Measurements from ENCODE around the gene UNC13C. TPM values are rescaled to one million over a fixed set of nuclear protein-coding genes. Genes with fewer than 3 reads are reported as not detected.
A peak's percentile ranks its signal among the peaks of the same experiment; 100 is the strongest.

The UNC13C gene
- total and polyA plus RNA-seq, 10 of the 15 experiments (the other 5 are each of a cell fraction or from before 2014, with no cell fraction given): 9.9 to 81.3 (median 25.0) TPM

DNA sequence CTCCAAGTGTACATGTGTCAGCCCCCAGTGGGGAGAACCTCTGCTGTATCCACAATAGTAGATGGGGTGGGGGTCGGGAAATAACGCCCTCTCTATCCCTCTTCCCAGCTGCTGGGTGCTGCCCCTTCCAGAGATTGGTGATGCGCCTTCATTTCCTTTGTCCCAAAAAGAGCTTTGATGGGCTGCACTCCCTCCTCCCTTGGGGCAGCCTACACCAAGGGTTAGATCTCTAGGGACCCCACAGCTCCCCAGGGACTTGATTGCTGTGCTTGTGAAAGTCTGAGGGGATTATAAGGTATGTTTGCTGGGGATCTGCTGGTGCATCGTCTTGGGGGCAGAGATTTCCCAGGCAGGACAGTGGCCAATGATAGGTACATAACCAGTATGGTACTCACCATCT lies 105.3 kb downstream of the UNC13C start (continued):
- TF ChIP-seq RB1 (IDR thresholded peaks at IDR 0.05; ENCODE audit: borderline replicate concordance) (peak; percentile 86; the same call in 1 of the 2 replicates), CHD1 (IDR thresholded peaks at IDR 0.05; ENCODE audit: low read depth, low read length) (no peak), IKZF2 (IDR thresholded peaks at IDR 0.05) (peak in 1 of 2 experiments; percentile 11; a peak in 1 of 4 replicates), CBX3 (IDR thresholded peaks at IDR 0.05; ENCODE audit: borderline replicate concordance, low read depth) (no peak), FOS (IDR thresholded peaks at IDR 0.05; ENCODE audit: borderline replicate concordance, extremely low read depth, insufficient read length) (no peak), MEF2B (IDR thresholded peaks at IDR 0.05; ENCODE audit: partially characterized antibody, poor library complexity, severe bottlenecking) (peak; percentile 99), FOXM1 (IDR thresholded peaks at IDR 0.05; ENCODE audit: low read depth, low read length) (no peak), BMI1 (IDR thresholded peaks at IDR 0.05; ENCODE audit: borderline replicate concordance) (no peak), NR2F1 (conservative IDR thresholded peaks at IDR 0.05) (peak; percentile 87), CHD4 (IDR thresholded peaks at IDR 0.05) (no peak), RAD51 (IDR thresholded peaks at IDR 0.05) (no peak), PAX5 (IDR thresholded peaks at IDR 0.05; ENCODE audit: borderline replicate concordance, low read depth, low read length) (no peak), RBBP5 (conservative IDR thresholded peaks at IDR 0.05) (no peak), GATAD2B (conservative IDR thresholded peaks at IDR 0.05; ENCODE audit: low read depth) (peak; percentile 87), PML (IDR thresholded peaks at IDR 0.05; ENCODE audit: low read length) (no peak), TCF12 (IDR thresholded peaks at IDR 0.05; ENCODE audit: low read depth, low read length) (no peak), NFYB (IDR thresholded peaks at IDR 0.05; ENCODE audit: insufficient read depth, low read depth, low read length) (no peak)
- TF ChIP-seq, protein P1, sequence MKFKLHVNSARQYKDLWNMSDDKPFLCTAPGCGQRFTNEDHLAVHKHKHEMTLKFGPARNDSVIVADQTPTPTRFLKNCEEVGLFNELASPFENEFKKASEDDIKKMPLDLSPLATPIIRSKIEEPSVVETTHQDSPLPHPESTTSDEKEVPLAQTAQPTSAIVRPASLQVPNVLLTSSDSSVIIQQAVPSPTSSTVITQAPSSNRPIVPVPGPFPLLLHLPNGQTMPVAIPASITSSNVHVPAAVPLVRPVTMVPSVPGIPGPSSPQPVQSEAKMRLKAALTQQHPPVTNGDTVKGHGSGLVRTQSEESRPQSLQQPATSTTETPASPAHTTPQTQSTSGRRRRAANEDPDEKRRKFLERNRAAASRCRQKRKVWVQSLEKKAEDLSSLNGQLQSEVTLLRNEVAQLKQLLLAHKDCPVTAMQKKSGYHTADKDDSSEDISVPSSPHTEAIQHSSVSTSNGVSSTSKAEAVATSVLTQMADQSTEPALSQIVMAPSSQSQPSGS (IDR thresholded peaks at IDR 0.05; ENCODE audit: low read length): no peak
- TF ChIP-seq, protein P2, sequence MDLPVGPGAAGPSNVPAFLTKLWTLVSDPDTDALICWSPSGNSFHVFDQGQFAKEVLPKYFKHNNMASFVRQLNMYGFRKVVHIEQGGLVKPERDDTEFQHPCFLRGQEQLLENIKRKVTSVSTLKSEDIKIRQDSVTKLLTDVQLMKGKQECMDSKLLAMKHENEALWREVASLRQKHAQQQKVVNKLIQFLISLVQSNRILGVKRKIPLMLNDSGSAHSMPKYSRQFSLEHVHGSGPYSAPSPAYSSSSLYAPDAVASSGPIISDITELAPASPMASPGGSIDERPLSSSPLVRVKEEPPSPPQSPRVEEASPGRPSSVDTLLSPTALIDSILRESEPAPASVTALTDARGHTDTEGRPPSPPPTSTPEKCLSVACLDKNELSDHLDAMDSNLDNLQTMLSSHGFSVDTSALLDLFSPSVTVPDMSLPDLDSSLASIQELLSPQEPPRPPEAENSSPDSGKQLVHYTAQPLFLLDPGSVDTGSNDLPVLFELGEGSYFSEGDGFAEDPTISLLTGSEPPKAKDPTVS (IDR thresholded peaks at IDR 0.05; ENCODE audit: low read depth, low read length): no peak
- TF ChIP-seq, protein P3, sequence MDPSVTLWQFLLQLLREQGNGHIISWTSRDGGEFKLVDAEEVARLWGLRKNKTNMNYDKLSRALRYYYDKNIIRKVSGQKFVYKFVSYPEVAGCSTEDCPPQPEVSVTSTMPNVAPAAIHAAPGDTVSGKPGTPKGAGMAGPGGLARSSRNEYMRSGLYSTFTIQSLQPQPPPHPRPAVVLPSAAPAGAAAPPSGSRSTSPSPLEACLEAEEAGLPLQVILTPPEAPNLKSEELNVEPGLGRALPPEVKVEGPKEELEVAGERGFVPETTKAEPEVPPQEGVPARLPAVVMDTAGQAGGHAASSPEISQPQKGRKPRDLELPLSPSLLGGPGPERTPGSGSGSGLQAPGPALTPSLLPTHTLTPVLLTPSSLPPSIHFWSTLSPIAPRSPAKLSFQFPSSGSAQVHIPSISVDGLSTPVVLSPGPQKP (IDR thresholded peaks at IDR 0.05; ENCODE audit: low read depth, low read length): no peak
- TF ChIP-seq, protein P4, sequence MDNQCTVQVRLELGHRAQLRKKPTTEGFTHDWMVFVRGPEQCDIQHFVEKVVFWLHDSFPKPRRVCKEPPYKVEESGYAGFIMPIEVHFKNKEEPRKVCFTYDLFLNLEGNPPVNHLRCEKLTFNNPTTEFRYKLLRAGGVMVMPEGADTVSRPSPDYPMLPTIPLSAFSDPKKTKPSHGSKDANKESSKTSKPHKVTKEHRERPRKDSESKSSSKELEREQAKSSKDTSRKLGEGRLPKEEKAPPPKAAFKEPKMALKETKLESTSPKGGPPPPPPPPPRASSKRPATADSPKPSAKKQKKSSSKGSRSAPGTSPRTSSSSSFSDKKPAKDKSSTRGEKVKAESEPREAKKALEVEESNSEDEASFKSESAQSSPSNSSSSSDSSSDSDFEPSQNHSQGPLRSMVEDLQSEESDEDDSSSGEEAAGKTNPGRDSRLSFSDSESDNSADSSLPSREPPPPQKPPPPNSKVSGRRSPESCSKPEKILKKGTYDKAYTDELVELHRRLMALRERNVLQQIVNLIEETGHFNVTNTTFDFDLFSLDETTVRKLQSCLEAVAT (IDR thresholded peaks at IDR 0.05): no peak
- TF ChIP-seq, protein P5, sequence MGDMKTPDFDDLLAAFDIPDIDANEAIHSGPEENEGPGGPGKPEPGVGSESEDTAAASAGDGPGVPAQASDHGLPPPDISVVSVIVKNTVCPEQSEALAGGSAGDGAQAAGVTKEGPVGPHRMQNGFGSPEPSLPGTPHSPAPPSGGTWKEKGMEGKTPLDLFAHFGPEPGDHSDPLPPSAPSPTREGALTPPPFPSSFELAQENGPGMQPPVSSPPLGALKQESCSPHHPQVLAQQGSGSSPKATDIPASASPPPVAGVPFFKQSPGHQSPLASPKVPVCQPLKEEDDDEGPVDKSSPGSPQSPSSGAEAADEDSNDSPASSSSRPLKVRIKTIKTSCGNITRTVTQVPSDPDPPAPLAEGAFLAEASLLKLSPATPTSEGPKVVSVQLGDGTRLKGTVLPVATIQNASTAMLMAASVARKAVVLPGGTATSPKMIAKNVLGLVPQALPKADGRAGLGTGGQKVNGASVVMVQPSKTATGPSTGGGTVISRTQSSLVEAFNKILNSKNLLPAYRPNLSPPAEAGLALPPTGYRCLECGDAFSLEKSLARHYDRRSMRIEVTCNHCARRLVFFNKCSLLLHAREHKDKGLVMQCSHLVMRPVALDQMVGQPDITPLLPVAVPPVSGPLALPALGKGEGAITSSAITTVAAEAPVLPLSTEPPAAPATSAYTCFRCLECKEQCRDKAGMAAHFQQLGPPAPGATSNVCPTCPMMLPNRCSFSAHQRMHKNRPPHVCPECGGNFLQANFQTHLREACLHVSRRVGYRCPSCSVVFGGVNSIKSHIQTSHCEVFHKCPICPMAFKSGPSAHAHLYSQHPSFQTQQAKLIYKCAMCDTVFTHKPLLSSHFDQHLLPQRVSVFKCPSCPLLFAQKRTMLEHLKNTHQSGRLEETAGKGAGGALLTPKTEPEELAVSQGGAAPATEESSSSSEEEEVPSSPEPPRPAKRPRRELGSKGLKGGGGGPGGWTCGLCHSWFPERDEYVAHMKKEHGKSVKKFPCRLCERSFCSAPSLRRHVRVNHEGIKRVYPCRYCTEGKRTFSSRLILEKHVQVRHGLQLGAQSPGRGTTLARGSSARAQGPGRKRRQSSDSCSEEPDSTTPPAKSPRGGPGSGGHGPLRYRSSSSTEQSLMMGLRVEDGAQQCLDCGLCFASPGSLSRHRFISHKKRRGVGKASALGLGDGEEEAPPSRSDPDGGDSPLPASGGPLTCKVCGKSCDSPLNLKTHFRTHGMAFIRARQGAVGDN (IDR thresholded peaks at IDR 0.05): no peak

All from GM12878 (cell line).